Measurements from ENCODE around the gene IPO8.
"Not testable (repeated sequence)": the region's sequence is repeated elsewhere in the genome, so short reads cannot be mapped to it uniquely, and the experiment has no call there.

Gene IPO8

GRCh38 chr12:30622509-30622908, 73.2 kb downstream of the IPO8 start:
- TF ChIP-seq GABPA (IDR thresholded peaks at IDR 0.05; ENCODE audit: low read depth) (no peak), SPI1 (IDR thresholded peaks at IDR 0.05; ENCODE audit: borderline replicate concordance, low read depth) (no peak), CTCF (IDR thresholded peaks at IDR 0.05; ENCODE audit: insufficient read depth, low read length) (no peak), POLR2AphosphoS5 (IDR thresholded peaks at IDR 0.05; ENCODE audit: low read depth) (no peak), REST (IDR thresholded peaks at IDR 0.05; ENCODE audit: insufficient replicate concordance, low read depth) (no peak)
- no peak for DNase-seq (ENCODE audit: low read depth in 1 of 2, low spot score in 1 of 2)
- no peak overlapping the region for H3K4me3 ChIP-seq (replicated peaks; ENCODE audit: insufficient read depth, low read length)

GRCh38 chr12:30621663-30622241, 73.9 kb downstream of the IPO8 start:
- not testable (repeated sequence) for DNase-seq (ENCODE audit: low read depth in 1 of 2, low spot score in 1 of 2); H3K27ac ChIP-seq (replicated peaks); H3K27me3 ChIP-seq (ENCODE audit: insufficient read depth, poor library complexity, severe bottlenecking); H3K4me3 ChIP-seq (replicated peaks; ENCODE audit: insufficient read depth, low read length)

More at GRCh38 chr12:30622509-30622908, 73.2 kb downstream of the IPO8 start:
- H3K27ac ChIP-seq (replicated peaks): no peak overlapping the region
- H3K27me3 ChIP-seq (ENCODE audit: insufficient read depth, poor library complexity, severe bottlenecking): no peaks in the 10 kb centered on the region

GRCh38 chr12:30617346-30618016, 78.2 kb downstream of the IPO8 start:
- no peak for DNase-seq (ENCODE audit: low read depth in 1 of 2, low spot score in 1 of 2)
- H3K27ac ChIP-seq (replicated peaks): no peak overlapping the region
- TF ChIP-seq GABPA (IDR thresholded peaks at IDR 0.05; ENCODE audit: low read depth): no peak
- no peak for TF ChIP-seq SPI1 (IDR thresholded peaks at IDR 0.05; ENCODE audit: borderline replicate concordance, low read depth)
- no peak for TF ChIP-seq CTCF (IDR thresholded peaks at IDR 0.05; ENCODE audit: insufficient read depth, low read length)
- TF ChIP-seq REST (IDR thresholded peaks at IDR 0.05; ENCODE audit: insufficient replicate concordance, low read depth): no peak
- no peak for TF ChIP-seq POLR2AphosphoS5 (IDR thresholded peaks at IDR 0.05; ENCODE audit: low read depth)
- no peak overlapping the region for H3K4me3 ChIP-seq (replicated peaks; ENCODE audit: insufficient read depth, low read length)
- no peaks in the 10 kb centered on the region for H3K27me3 ChIP-seq (ENCODE audit: insufficient read depth, poor library complexity, severe bottlenecking)

- TF ChIP-seq SPI1 (IDR thresholded peaks at IDR 0.05; ENCODE audit: borderline replicate concordance, low read depth) (no peak), REST (IDR thresholded peaks at IDR 0.05; ENCODE audit: insufficient replicate concordance, low read depth) (no peak), CTCF (IDR thresholded peaks at IDR 0.05; ENCODE audit: insufficient read depth, low read length) (no peak), GABPA (IDR thresholded peaks at IDR 0.05; ENCODE audit: low read depth) (no peak), POLR2AphosphoS5 (IDR thresholded peaks at IDR 0.05; ENCODE audit: low read depth) (no peak)
- DNase-seq (ENCODE audit: low read depth in 1 of 2, low spot score in 1 of 2): no peak
- no peak overlapping the region for H3K4me3 ChIP-seq (replicated peaks; ENCODE audit: insufficient read depth, low read length)
- no peak overlapping the region for H3K27ac ChIP-seq (replicated peaks)
- no peaks in the 10 kb centered on the region for H3K27me3 ChIP-seq (ENCODE audit: insufficient read depth, poor library complexity, severe bottlenecking)
Observed at GRCh38 chr12:30614031-30614430, 81.6 kb downstream of the IPO8 start.
